Activated CD8-positive, alpha-beta memory T cell treated with anti-CD3 and anti-CD28 coated beads, Interleukin-2, amount 50 U/mL, for 1 hour (primary cell): ENCODE results near the gene IMPG1.

ENCODE experiments used
- DNase-seq: peaks from one replicate; pipeline ENCODE4 v3.0.0-alpha.2; 2020; ENCODE audit errors: extremely low read depth

Gene IMPG1

DNA sequence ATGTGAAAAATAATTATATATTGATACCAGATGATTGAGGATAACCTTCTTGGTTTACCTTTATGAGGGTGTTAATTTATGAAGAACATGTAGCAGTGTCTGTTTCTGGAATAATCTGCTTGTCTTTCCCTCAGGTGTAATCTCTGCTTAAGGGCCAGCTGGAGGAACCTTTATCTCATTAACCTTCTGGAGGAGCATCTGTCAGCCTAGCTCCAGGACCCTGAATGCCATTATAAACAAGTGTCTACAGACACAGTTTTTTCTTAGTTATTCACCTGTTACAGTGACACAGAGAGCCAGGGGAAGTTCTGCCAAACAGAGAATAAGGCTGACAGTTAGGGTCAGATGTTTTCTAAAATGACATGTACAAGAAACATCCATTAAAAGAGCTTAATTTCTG, at the start of gene IMPG1:
Gene IMPG1 (minus strand): TSS at position 101 of the 400 bp plus-strand sequence. CDS start 174 bp downstream, outside the sequence.
- no peak for DNase-seq

DNA sequence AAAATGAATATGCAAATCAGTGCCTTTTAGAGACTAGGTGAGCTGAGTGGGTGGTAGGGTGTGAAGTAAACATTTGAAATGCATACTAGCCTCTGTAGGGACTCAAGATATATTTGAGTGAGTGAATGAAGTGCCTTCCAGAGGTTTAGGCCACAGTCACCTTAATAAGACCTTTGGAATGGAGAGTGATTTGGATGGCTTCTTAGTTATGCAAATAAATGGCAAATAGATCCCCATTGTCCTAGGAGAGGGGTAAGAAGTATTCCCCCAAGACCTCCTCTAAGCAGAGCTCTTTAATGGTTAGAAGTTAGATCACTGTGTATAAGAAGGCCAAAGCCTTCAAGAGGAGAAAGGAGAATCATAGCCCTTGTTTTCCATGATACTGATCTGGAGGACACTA, 47.8 kb upstream of the IMPG1 start:
- DNase-seq: no peak

- DNase-seq: no peak
These were observed 819 bp upstream of the IMPG1 start for GRCh38 chr6:76073281-76073680.

GRCh38 chr6:76057469-76057868, 15.0 kb downstream of the IMPG1 start:
- DNase-seq: no peak

DNA sequence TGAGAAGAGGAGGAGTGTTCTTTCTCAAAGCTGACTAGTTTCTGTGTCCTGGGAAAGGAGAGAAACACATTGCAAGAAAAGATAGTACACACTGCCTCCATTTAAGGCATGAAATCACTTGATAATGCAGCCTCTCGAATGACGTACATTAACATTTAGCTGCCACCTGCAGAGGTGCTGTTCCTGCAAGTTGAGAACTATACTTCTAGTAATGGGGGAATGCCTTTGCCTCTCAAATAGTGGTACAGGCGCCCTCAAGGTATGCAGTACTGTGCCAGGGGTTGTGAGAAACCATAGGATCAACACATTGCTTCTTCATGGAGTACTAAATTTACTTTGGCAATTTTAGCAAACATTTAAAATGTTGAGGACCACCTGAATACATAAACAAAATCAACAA, 20.1 kb downstream of the IMPG1 start:
- DNase-seq: no peak

DNA sequence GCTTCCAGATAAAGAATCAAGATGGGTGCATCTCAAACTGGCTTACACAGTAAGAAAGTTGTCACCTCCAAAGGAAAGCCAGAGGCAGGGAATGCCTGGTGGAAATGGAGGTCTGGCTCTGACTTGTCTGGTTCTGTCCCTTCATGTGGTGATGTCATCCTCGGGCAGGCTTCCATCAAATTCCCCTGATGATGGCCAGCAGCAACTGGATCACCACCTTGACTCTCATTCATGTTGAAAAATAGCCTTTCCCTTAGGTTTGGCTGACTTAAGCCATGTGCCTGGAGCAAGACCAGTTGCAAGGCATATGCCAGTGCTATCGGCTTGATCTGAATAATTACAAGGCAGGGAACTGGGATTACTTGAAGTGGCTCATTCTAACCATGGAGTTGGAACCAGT, 28.8 kb downstream of the IMPG1 start:
- no peak for DNase-seq

- no peak for DNase-seq
These were observed 36.7 kb downstream of the IMPG1 start for GRCh38 chr6:76035713-76036112.

GRCh38 chr6:76026101-76026500, 46.4 kb downstream of the IMPG1 start:
- no peak for DNase-seq

- no peak for DNase-seq
These were observed 57.6 kb downstream of the IMPG1 start for GRCh38 chr6:76014626-76015530.

DNA sequence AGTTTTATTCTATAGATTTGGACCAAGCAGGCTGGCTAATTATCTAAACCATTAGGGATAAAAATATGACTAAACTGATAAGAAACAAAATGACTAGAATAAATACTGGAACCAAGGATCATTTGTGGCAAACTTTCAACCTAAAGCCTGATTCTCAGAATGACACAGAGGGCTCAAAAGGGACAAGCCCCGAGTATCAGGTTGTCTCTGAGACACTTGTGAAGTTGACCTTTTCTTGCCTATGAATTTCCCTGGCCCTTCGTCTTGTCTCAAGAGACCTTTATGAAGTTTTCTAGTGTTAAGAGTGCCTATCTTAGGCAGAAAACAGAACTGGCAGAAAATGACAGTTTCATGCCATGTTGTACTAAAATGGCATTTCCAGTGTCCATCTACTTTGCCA, 68.3 kb downstream of the IMPG1 start:
- DNase-seq: no peak

DNA sequence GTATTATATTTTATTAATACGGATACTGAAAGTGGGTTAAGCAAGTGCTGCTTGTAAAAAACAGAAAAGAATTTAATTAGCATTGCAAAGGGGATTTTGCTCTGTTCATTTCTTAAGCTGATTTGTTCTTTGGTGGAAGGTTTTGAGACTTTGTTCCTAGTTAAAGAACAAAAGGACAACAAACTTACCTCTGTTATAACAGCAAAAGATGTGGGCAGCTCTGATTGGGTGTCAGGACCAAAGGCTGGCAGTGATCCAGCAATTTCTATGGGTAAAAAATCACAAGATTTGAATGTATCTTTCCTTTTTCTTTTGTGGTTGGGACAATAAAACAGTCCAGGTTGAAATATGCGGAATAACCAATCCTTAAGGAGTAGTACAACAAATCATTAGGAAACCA, 68.8 kb downstream of the IMPG1 start:
- DNase-seq: no peak

GRCh38 chr6:76003113-76003512, 69.3 kb downstream of the IMPG1 start:
- DNase-seq: no peak

- DNase-seq: no peak
These were observed 71.8 kb downstream of the IMPG1 start for GRCh38 chr6:76000629-76001028.

GRCh38 chr6:75997696-75998095, 74.8 kb downstream of the IMPG1 start:
- no peak for DNase-seq

DNA sequence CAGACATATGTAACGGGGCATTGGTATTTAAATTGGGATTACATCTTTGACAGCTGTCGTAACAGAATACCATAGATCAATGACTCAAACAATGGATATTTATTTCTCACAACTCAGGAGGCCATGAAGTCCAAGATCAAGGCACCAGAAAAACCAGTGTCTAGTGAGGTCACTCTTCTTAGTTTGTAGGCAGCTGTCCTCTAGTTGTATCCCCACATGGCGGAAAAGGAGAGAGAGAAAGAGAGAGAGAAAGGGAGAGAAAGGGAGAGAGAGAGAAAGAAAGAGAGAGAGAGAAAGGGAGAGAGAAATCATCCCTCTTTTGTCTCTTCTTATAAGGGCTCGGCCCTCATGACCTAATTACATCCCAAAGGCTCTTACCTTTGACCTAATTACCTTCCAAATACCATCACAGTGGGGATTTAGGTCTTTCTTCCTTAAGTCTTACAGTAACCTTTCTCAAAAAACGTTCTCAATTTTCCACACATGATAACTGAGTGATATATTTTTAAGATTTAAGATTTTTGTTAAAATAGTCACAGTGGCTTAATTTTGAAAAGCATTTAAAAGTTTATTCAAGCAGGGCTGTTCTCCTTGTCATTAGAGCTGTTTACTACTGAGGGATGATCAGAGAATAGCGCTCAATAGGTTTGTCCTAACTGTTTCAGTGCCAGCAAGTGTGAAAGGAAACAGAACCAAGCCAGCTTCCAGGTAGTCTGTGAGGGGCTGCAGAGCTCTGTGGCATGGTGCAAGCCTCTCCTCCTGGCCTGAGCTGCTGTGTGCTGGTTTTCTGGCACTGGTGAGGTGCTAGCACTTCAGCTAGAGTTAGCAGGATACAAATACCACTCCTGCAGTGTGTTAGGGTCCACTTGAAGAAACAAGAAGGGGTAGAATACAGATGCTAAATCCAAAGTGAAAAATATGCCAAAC, 79.0 kb downstream of the IMPG1 start:
- DNase-seq: no peak

DNA sequence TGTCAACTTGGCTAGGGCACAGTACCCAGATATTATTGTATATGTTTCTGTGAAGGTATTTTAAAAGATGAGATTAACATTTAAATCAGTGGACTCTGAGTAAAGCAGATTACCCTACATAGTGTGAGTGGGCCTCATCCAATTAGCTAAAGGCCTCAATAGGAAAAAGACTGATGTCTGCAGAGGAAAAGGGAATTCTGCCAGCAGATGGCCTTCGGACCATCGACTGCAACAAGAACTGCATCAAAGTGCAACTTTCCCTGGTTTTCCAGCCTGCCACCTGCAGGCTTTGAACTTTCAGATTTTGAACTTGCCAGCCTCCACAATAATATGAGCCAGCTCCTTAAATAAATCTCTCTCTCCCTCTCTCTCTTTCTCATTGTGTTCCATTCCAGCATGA, 80.5 kb downstream of the IMPG1 start:
- DNase-seq: no peak

- DNase-seq: no peak
These were observed 85.5 kb downstream of the IMPG1 start for GRCh38 chr6:75986935-75987334.

DNA sequence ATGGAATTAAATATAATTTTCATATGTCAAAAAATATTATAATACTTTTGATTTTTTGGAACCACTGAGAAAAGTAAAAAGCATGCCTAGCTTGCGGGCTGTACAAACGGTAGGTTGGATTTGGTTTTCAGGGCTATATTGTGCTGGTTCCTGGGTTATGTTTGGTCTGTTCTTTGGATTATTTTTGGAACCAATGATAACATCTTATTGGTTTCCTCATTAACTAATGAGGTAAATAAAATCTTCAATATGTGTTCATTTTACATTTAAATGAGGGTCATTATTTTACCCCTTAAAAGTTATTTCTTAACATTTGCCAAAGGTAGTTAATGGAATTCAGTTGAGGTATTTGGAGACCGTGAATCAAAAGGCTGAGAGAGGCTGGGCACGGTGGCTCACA, 96.6 kb downstream of the IMPG1 start:
- no peak for DNase-seq

DNA sequence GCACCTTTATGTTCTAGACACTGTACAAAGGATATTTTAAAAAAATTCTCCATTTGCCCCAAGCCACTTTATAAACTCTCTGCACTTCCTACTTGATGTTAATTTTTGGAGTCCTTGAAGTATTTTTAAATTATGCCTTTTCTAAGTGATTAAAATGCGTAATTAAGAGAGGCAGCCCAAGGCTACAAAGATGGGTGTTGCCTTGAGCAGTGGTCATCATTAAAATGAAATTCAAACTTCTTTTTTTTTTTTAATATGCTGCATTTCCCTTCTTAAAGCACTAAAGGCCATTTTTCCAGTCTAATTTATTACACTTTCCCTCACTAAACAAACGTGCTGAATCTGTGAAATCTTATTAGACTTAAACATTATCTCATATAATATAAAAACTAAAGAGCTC, 102.4 kb downstream of the IMPG1 start:
- DNase-seq: no peak

DNA sequence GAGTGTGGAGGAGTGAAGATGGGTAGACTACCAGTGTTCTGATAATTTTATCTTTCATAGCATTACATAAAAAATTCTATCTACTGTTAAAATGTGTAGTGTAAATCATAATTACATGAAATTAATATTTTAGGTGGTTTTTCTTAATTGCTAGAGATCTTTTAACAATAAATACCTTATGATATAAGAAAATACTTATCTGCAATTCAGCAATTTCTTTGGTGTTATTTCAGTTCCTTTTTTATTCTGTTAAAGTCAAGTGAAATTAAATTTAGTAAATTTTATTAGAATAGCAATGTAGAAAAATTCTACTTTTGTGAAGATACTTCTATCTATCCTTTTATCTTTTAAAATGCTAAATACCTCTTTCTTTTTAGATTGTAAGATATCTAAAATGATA, 104.3 kb downstream of the IMPG1 start:
- DNase-seq: no peak

DNA sequence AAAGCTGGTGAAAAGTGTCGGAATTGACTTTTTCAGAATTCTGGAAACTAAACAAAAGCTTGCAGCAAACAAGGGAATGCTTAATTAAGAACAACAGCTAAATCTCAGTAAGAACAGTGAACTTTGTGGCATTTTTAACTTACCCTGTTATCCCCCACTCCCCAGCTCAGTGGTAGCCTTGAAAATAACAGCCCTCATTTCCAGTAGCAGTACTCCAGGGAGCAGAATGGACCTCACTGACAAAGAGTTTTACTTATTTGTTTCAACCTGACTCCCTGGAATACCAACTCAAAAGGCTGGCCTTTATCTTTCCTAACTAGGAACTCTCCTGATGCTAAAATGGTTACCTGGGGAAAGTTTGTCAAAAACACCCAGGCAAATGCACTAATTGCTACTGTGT, 108.9 kb downstream of the IMPG1 start:
- DNase-seq: no peak

DNA sequence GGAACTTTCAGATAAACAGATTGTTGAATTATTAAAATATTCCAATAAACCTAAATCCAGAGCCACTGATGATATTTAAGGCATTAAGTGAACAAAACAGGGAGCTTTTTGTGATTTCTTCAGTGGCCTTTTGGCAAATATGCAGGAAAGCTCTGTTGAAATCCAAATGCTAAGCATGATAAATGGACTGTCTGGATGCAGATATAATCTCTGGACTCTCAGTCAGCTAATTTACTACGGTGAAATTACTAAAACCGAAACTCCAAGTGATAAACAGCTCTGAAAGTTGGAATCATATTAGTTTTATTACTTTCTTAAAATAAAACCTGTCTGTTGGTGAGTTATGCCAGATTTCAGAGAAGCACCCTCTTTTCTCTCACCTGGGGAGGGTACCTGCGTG, 120.3 kb downstream of the IMPG1 start:
- no peak for DNase-seq

GRCh38 chr6:75947935-75948334, 124.5 kb downstream of the IMPG1 start:
- DNase-seq: no peak
